ENCODE measurements around the gene TAPT1.
"Not testable (repeated sequence)": the region's sequence is repeated elsewhere in the genome, so short reads cannot be mapped to it uniquely, and the experiment has no call there.

The TAPT1 gene

GRCh38 chr4:16195209-16195608, 31.1 kb downstream of the TAPT1 start:
- FAIRE-seq (no peak), DNase-seq (ENCODE audit: insufficient read length, low spot score) (no peak)
- TF ChIP-seq POU2F2 (IDR thresholded peaks at IDR 0.05; ENCODE audit: low read depth, low read length) (no peak), TAF1 (IDR thresholded peaks at IDR 0.05; ENCODE audit: low read depth, low read length) (no peak), SPI1 (IDR thresholded peaks at IDR 0.05; ENCODE audit: low read depth, low read length) (no peak), POLR2A (IDR thresholded peaks at IDR 0.05; ENCODE audit: low read depth, low read length) (no peak), PAX5 (IDR thresholded peaks at IDR 0.05; ENCODE audit: insufficient read depth, low read length, severe bottlenecking) (no peak), POLR2AphosphoS5 (IDR thresholded peaks at IDR 0.05; ENCODE audit: low read depth, low read length) (no peak)

DNA sequence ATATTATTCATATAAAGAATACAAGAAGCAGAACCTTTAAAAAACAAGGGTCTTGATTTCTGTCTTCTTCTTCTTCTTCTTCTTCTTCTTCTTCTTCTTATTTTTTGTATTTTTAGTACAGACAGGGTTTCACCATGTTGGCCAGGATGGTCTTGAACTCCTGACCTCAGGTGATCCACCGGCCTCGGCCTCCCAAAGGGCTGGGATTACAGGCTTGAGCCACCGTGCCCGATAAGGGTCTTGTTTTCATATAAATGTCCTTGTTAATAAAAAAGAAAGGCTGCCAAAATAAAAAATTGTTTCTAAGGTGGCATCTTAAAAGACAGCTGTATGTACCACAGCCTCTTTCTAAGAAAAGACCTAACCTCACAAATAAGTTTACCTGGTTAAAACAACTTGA, 31.5 kb downstream of the TAPT1 start:
- not testable (repeated sequence) for DNase-seq (ENCODE audit: insufficient read length, low spot score); FAIRE-seq

GRCh38 chr4:16194214-16194613, 32.1 kb downstream of the TAPT1 start:
- TF ChIP-seq TAF1 (IDR thresholded peaks at IDR 0.05; ENCODE audit: low read depth, low read length): no peak
- no peak for TF ChIP-seq PAX5 (IDR thresholded peaks at IDR 0.05; ENCODE audit: insufficient read depth, low read length, severe bottlenecking)
- no peak for TF ChIP-seq POLR2A (IDR thresholded peaks at IDR 0.05; ENCODE audit: low read depth, low read length)
- no peak for TF ChIP-seq SPI1 (IDR thresholded peaks at IDR 0.05; ENCODE audit: low read depth, low read length)
- no peak for FAIRE-seq
- DNase-seq (ENCODE audit: insufficient read length, low spot score): no peak

DNA sequence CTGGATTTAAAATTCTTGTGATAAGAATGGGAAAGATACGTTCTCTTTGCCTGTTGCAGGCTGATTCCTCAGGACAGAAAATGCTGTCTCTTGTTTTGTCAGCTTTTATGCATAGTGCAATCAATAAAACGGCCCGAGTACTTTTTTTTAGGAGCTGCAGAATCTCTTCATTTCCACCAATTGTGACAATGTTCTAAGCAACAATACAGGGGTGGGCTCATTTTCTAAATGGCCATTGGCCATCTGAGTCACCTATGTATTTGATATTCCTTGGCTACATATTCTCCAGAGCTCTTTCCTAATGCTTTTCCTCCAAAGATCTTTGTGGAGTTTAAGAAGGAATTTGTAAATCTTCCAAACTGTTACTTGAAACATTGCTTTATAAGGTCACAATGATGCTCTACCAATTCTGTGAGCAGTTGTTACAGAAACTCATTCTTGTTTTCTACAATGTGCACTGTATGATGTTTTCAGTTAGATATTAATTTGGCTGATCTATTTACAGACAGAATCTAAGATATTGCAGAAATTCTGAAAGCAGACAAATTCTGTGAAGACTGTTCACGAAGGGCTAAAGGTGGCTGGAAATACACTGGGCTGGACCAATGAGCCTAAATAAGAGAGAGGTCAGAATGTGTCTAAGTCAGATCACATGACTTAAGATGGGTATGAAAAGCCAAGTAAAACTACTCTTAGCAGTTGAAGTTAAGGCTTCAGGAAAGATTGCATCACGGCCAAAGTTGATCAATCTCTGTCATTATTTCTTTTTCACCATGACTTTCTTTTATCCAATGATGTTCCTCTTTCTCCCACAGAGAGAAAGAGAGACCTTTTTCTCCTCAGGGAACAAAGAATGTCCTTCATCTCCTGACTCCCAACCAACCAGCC, 33.4 kb downstream of the TAPT1 start:
- FAIRE-seq: no peak
- no peak for TF ChIP-seq POLR2A (IDR thresholded peaks at IDR 0.05; ENCODE audit: low read depth, low read length)
- TF ChIP-seq PAX5 (IDR thresholded peaks at IDR 0.05; ENCODE audit: insufficient read depth, low read length, severe bottlenecking): no peak
- no peak for TF ChIP-seq POU2F2 (IDR thresholded peaks at IDR 0.05; ENCODE audit: low read depth, low read length)
- DNase-seq (ENCODE audit: insufficient read length, low spot score): no peak

- no peak for TF ChIP-seq POU2F2 (IDR thresholded peaks at IDR 0.05; ENCODE audit: low read depth, low read length)
- TF ChIP-seq SPI1 (IDR thresholded peaks at IDR 0.05; ENCODE audit: low read depth, low read length): no peak
- no peak for TF ChIP-seq PAX5 (IDR thresholded peaks at IDR 0.05; ENCODE audit: insufficient read depth, low read length, severe bottlenecking)
- TF ChIP-seq POLR2AphosphoS5 (IDR thresholded peaks at IDR 0.05; ENCODE audit: low read depth, low read length): no peak
- TF ChIP-seq POLR2A (IDR thresholded peaks at IDR 0.05; ENCODE audit: low read depth, low read length): no peak
- TF ChIP-seq TAF1 (IDR thresholded peaks at IDR 0.05; ENCODE audit: low read depth, low read length): no peak
- FAIRE-seq (no peak), DNase-seq (ENCODE audit: insufficient read length, low spot score) (no peak)
These were observed 34.2 kb downstream of the TAPT1 start for GRCh38 chr4:16192057-16192456.

- no peak for FAIRE-seq
- TF ChIP-seq POU2F2 (IDR thresholded peaks at IDR 0.05; ENCODE audit: low read depth, low read length) (no peak), TAF1 (IDR thresholded peaks at IDR 0.05; ENCODE audit: low read depth, low read length) (no peak), SPI1 (IDR thresholded peaks at IDR 0.05; ENCODE audit: low read depth, low read length) (no peak), PAX5 (IDR thresholded peaks at IDR 0.05; ENCODE audit: insufficient read depth, low read length, severe bottlenecking) (no peak), POLR2A (IDR thresholded peaks at IDR 0.05; ENCODE audit: low read depth, low read length) (no peak), POLR2AphosphoS5 (IDR thresholded peaks at IDR 0.05; ENCODE audit: low read depth, low read length) (no peak)
- DNase-seq (ENCODE audit: insufficient read length, low spot score): no peak
These were observed 38.8 kb downstream of the TAPT1 start for GRCh38 chr4:16187455-16187854.

DNA sequence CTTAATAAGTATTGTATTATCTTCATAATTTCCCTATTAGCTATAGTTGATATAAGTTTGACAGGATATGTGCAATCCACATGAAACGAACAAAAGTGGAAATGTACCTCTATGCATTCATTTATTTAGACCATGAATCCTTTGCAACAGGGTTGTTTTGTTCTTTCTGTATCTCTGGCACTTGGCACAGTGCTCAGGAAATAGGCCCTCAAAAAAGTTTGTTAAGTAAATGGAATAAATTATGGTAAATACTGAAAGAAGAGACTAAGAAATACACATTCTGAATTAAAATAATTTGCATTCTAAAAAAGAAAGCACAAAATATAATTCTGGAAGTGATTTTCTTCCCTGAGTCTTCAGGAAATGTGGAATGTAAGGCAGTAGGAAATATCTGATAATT, 39.3 kb downstream of the TAPT1 start:
- DNase-seq (ENCODE audit: insufficient read length, low spot score): no peak
- FAIRE-seq: no peak
- TF ChIP-seq POLR2A (IDR thresholded peaks at IDR 0.05; ENCODE audit: low read depth, low read length): no peak
- TF ChIP-seq SPI1 (IDR thresholded peaks at IDR 0.05; ENCODE audit: low read depth, low read length): no peak
- no peak for TF ChIP-seq PAX5 (IDR thresholded peaks at IDR 0.05; ENCODE audit: insufficient read depth, low read length, severe bottlenecking)
- TF ChIP-seq POLR2AphosphoS5 (IDR thresholded peaks at IDR 0.05; ENCODE audit: low read depth, low read length): no peak
- TF ChIP-seq POU2F2 (IDR thresholded peaks at IDR 0.05; ENCODE audit: low read depth, low read length): no peak
- TF ChIP-seq TAF1 (IDR thresholded peaks at IDR 0.05; ENCODE audit: low read depth, low read length): no peak

DNA sequence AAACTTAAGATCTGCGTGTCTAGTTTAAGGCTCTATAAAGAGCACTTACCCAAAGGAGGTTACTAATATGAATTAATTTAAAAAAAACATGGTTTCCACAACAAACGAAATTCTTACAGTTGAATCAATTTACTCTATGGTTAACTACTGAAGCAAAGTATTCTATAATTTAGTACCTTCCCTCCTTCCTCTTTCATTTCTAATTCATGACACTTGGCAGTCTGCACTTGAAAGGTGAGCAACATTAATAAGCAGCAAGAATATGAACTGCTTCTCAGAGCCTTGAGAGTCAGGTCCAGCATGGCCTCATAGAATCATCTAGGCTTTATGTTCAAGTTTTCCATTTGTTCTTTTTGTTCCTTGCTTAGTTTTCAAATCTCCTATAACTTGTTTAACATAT, 42.7 kb downstream of the TAPT1 start:
- DNase-seq (ENCODE audit: insufficient read length, low spot score) (no peak), FAIRE-seq (no peak)

DNA sequence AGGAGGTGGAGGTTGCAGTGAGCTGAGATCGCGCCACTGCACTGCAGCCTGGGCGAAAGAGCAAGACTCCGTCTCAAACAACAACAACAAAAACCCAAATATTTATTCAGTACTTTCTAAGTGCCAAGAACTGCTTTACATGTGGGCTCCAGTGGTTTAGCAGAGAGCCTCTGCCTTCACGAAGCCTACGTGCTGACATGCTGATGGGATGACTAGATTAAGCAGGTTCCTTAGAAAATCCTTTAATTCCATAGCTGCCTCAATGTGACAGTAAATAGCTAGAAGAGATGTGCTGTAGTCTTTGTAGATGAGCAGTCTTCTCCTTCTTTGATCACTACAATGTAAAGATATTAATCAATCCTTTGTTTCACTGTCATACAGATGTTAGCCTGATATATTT, 49.6 kb downstream of the TAPT1 start:
- no peak for DNase-seq (ENCODE audit: insufficient read length, low spot score)
- TF ChIP-seq TAF1 (IDR thresholded peaks at IDR 0.05; ENCODE audit: low read depth, low read length) (no peak), POLR2AphosphoS5 (IDR thresholded peaks at IDR 0.05; ENCODE audit: low read depth, low read length) (no peak), POLR2A (IDR thresholded peaks at IDR 0.05; ENCODE audit: low read depth, low read length) (no peak), PAX5 (IDR thresholded peaks at IDR 0.05; ENCODE audit: insufficient read depth, low read length, severe bottlenecking) (no peak)
- FAIRE-seq: no peak

More for the DNA sequence above, 42.7 kb downstream of the TAPT1 start:
- TF ChIP-seq PAX5 (IDR thresholded peaks at IDR 0.05; ENCODE audit: insufficient read depth, low read length, severe bottlenecking) (no peak), POLR2A (IDR thresholded peaks at IDR 0.05; ENCODE audit: low read depth, low read length) (no peak), TAF1 (IDR thresholded peaks at IDR 0.05; ENCODE audit: low read depth, low read length) (no peak), SPI1 (IDR thresholded peaks at IDR 0.05; ENCODE audit: low read depth, low read length) (no peak), POLR2AphosphoS5 (IDR thresholded peaks at IDR 0.05; ENCODE audit: low read depth, low read length) (no peak), POU2F2 (IDR thresholded peaks at IDR 0.05; ENCODE audit: low read depth, low read length) (no peak)

DNA sequence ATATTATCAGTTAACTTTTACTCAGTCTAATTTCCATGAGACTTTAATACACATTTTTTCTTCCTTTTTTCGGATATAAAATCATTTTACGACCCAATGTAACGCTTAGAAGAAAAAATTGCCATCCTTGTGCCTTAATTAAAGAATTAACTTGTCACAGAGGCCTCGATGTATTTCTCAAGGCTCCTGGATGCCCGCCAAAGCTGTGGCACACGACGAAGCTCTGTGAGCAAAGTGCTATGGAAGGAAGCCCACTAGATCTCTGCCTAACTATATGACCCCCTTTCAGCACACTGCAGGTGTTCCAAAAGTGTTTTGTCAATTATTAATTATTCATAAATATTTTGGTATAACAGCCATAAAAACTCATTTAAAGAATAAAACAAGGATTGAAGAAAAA, 54.4 kb downstream of the TAPT1 start:
- no peak for TF ChIP-seq POLR2AphosphoS5 (IDR thresholded peaks at IDR 0.05; ENCODE audit: low read depth, low read length)
- no peak for TF ChIP-seq POU2F2 (IDR thresholded peaks at IDR 0.05; ENCODE audit: low read depth, low read length)
- TF ChIP-seq SPI1 (IDR thresholded peaks at IDR 0.05; ENCODE audit: low read depth, low read length): no peak
- DNase-seq (ENCODE audit: insufficient read length, low spot score) (no peak), FAIRE-seq (no peak)

All from GM12891 (cell line).